K562 (cell line): ENCODE data around the gene TXNIP. TPM values are rescaled to one million over a fixed set of nuclear protein-coding genes. Genes with fewer than 3 reads are reported as not detected.

Experiments used
- ATAC-seq: fragments of 200-7000 bp; cut with Tn5 transposase; 3 replicates; pipeline ENCODE4 v1.9.1; 2020; ENCODE audit warnings: moderate library complexity
- BruUV-seq: library from RNA; stranded (reverse); fragments of 400-500 nt; replicated peaks from 2 replicates; lab custom pipeline; 2021; lab: Mats Ljungman, UMichigan
- CTCF ChIA-PET: fragments of 300-600 bp; formaldehyde crosslinking; extraction: SDS; loops from one replicate; lab custom pipeline; 2021; ENCODE audit warnings: low intra/inter-chr PET ratio; lab: Yijun Ruan, JAX
- POLR2A ChIA-PET: fragments of 300-600, 350-650 bp; sonication (Branson Sonifier 250); formaldehyde crosslinking; extraction: SDS; loops from one replicate; lab custom pipeline; 2021; ENCODE audit warnings: antibody characterized with exemption, inconsistent platforms; lab: Yijun Ruan, JAX
- DNase-seq, 4 experiments: peaks; one replicate each; pipeline versions ENCODE4 v3.0.0 to v3.0.0-alpha.2; 2011 to 2018; ENCODE audit warnings: low spot score in 3 of 4, mixed read lengths in 3 of 4; ENCODE audit errors: extremely low read depth in 1 of 4
- FAIRE-seq: peaks from 2 replicates; lab custom pipeline; 2011; peaks lifted over from hg19 to GRCh38; lab: Jason Lieb, UNC
- H2AFZ ChIP-seq: 2 replicates; pipeline ENCODE4 v1.6.0; 2011; ENCODE audit warnings: low read depth, low read length, control low read depth, inconsistent platforms
- H3K27ac ChIP-seq: fragments of 200-600 bp; 3 replicates; pipeline ENCODE4 v1.8.0; 2011; ENCODE audit warnings: low read depth, mild to moderate bottlenecking, control low read depth, inconsistent platforms, low read length, moderate library complexity, mixed read lengths; ENCODE audit errors: extremely low read depth
- H3K27me3 ChIP-seq, 2 experiments: fragments of 300-600 bp in 1 of 2; 2 replicates in 1 of 2; 3 replicates in 1 of 2; pipeline versions ENCODE4 v1.6.0 to v1.8.0; 2011; ENCODE audit warnings: inconsistent platforms in 2 of 2, low read length in 2 of 2, mild to moderate bottlenecking in 1 of 2, mixed read lengths in 1 of 2, moderate library complexity in 1 of 2; ENCODE audit not compliant: control insufficient read depth in 2 of 2, insufficient read depth in 2 of 2
- H3K36me3 ChIP-seq: fragments of 300-600 bp; 3 replicates; pipeline ENCODE4 v1.8.0; 2011; ENCODE audit warnings: mild to moderate bottlenecking, low read length, inconsistent platforms; ENCODE audit not compliant: control insufficient read depth, insufficient read depth
- H3K4me1 ChIP-seq, 2 experiments: fragments of 200-600 bp in 1 of 2; replicated peaks in 1 of 2; 2 replicates in 1 of 2; 3 replicates in 1 of 2; pipeline versions ENCODE4 v1.5.1 to v1.8.0; 2011; ENCODE audit warnings: inconsistent platforms in 2 of 2, low read length in 2 of 2, mild to moderate bottlenecking in 1 of 2, mixed read lengths in 1 of 2, moderate library complexity in 1 of 2; ENCODE audit not compliant: control insufficient read depth in 2 of 2, insufficient read depth in 2 of 2
- H3K4me2 ChIP-seq: 2 replicates; pipeline ENCODE4 v1.6.1; 2011; ENCODE audit warnings: low read length, control low read depth, inconsistent platforms, mixed read lengths; ENCODE audit not compliant: insufficient read depth
- H3K4me3 ChIP-seq: fragments of 200-600 bp; sonication (generic), shearing (Covaris generic); 2 replicates; pipeline ENCODE4 v1.5.1; 2016; ENCODE audit warnings: control low read depth, inconsistent platforms
- H3K79me2 ChIP-seq: fragments of 200-600 bp; 3 replicates; pipeline ENCODE4 v1.8.0; 2011; ENCODE audit warnings: low read length, inconsistent platforms; ENCODE audit not compliant: control insufficient read depth, insufficient read depth
- H3K9ac ChIP-seq, 2 experiments: 2 replicates each; pipeline versions ENCODE4 v1.6.0 to v1.6.1; 2011; ENCODE audit warnings: low read depth in 2 of 2, low read length in 2 of 2, control low read depth in 1 of 2, inconsistent platforms in 1 of 2, mild to moderate bottlenecking in 1 of 2, mixed read lengths in 1 of 2; ENCODE audit not compliant: insufficient read depth in 1 of 2
- H3K9me1 ChIP-seq: one replicate; pipeline ENCODE4 v1.6.0; 2011; ENCODE audit warnings: inconsistent platforms, mild to moderate bottlenecking, low read length, moderate library complexity; ENCODE audit not compliant: control insufficient read depth, insufficient read depth
- H3K9me3 ChIP-seq: replicated peaks from 2 replicates; pipeline ENCODE4 v1.5.1; 2011; ENCODE audit warnings: low read depth, low read length, inconsistent platforms; ENCODE audit not compliant: control insufficient read depth, insufficient read depth
- H4K20me1 ChIP-seq: replicated peaks from 2 replicates; pipeline ENCODE4 v1.6.1; 2011; ENCODE audit warnings: low read length, inconsistent platforms, mixed read lengths; ENCODE audit not compliant: control insufficient read depth, insufficient read depth
- HDAC1 ChIP-seq, 2 experiments: fragments of 450-650 bp; IDR thresholded peaks; 2 replicates each; pipeline ENCODE4 v1.6.1; 2016 to 2017; ENCODE audit warnings: inconsistent platforms in 1 of 2, mild to moderate bottlenecking in 1 of 2, moderate library complexity in 1 of 2
- SRSF1 ChIP-seq: fragments of 200-400 bp; formaldehyde crosslinking; IDR thresholded peaks from 2 replicates; pipeline ENCODE4 v1.6.1; 2017; ENCODE audit warnings: mild to moderate bottlenecking, low read depth, low read length, moderate library complexity
- ZNF408 ChIP-seq: fragments of 250-450 bp; sonication (Bioruptor Pico); IDR thresholded peaks from 2 replicates; pipeline ENCODE4 v1.4.0; 2020; ENCODE audit warnings: low read depth, mild to moderate bottlenecking, moderate library complexity
- WGBS: fragments of 100-300 bp; shearing (Covaris generic); methylation state at CpG from one replicate; pipeline ENCODE4 v1.1.6; 2016; ENCODE audit warnings: low coverage, mixed read lengths; ENCODE audit not compliant: insufficient coverage; ENCODE audit errors: missing lambda C conversion rate; 5-methylcytosine and 5-hydroxymethylcytosine counted together
- in situ Hi-C: fragments of 300-500 bp; cut with MboI; formaldehyde crosslinking; loops from 4 replicates; pipeline ENCODE4 v1.15.0; 2018; ENCODE audit warnings: inconsistent platforms, mixed read lengths
- intact Hi-C: fragments of 100-400 bp; cut with micrococcal nuclease; formaldehyde crosslinking; loops from 2 replicates; pipeline ENCODE4 v1.14.2; 2022
- polyA plus RNA-seq, 8 experiments: library from polyadenylated mRNA; depleted of rRNA in 4 of 8; stranded (reverse) in 5 of 8; unstranded in 3 of 8; fragments of >200 nt; fragmentation: Nextera tagmentation in 2 of 8; fragmentation: Illumina TruSeq in 1 of 8; extraction: Ambion mirVana in 2 of 8; extraction: Trizol in 1 of 8; gene quantifications; 2 replicates each; pipeline versions ENCODE4 v1.2.1 to v1.2.3, GENCODE V29; 2011 to 2014; ENCODE audit warnings: inconsistent platforms in 1 of 8, missing spikeins in 1 of 8
- total RNA-seq, 7 experiments: library from RNA; depleted of rRNA in 6 of 7; stranded (reverse); fragments of >200 nt in 6 of 7; fragmentation: Illumina TruSeq in 2 of 7; extraction: Trizol in 2 of 7; gene quantifications; 2 replicates each; pipeline versions ENCODE4 v1.2.1 to v1.2.3, GENCODE V29; 2011 to 2021; ENCODE audit warnings: low replicate concordance in 1 of 7
- TF ChIP-seq, protein P1 (sequence below): sonication (generic); IDR thresholded peaks from 2 replicates; pipeline ENCODE4 v1.6.1; 2016
- TF ChIP-seq, protein P2 (sequence below): sonication (generic); formaldehyde crosslinking; IDR thresholded peaks from 2 replicates; pipeline ENCODE4 v1.8.1; 2023; ENCODE audit warnings: mild to moderate bottlenecking, missing genetic modification reagents

The TXNIP gene
- total and polyA plus RNA-seq, 9 of the 15 experiments (the other 6 are each of a cell fraction or from before 2014, with no cell fraction given): 120 to 499 (median 257) TPM

DNA sequence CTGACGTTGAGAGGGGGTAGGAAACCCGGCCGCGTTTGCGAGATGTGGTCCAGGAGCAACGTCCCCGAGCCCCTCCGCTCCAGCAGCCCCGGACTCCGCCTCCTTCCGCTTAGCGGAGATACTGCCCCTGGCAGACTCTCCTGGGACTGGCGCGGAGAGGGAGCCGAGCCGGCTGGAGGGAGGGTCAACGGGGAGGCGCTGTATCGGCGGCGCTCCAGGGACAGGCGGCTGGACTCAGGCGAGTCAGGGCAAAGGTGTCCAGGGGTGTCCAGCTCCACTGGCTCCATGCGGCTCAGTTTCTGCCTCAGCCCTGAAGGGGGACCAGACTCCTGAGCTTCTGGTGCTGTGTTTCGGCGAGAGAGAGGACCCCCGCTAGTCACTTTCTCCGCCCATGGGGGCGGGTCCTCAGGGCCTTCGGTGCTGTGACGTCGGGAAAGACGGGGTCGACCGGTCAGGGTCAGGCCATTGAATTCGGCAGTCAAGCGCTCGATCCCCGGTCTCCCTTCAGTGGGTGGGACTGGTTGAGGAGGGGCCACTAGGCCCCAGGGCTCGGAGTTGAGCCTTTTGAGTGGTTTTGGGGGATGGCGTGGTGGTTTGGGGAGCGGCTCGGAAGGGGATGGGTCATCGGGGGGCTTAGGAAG lies 35.8 kb downstream of the TXNIP start:
- Histone ChIP-seq H3K79me2 (peaks cover 37% of the 10 kb centered on the region), H3K36me3 (no peaks in the 10 kb centered on the region), H3K4me3 (no peak overlapping the region), H3K27ac (no peak overlapping the region), H4K20me1 (no peaks in the 10 kb centered on the region), H2AFZ (no peak overlapping the region), H3K9ac (no peak overlapping the region), H3K9me3 (no peaks in the 10 kb centered on the region), H3K9me1 (no peaks in the 10 kb centered on the region), H3K4me2 (no peak overlapping the region), H3K4me1 (peaks cover 34 to 39% of the 10 kb centered on the region in 2 experiments; a peak in 4 of 5 replicates), H3K27me3 (no peaks in the 10 kb centered on the region; a peak in 1 of 5 replicates)
- FAIRE-seq: no peak
- ChIA-PET CTCF (no interaction called here), POLR2A (no interaction called here)
- ATAC-seq: no peak
- in situ Hi-C loops (no loop called here), intact Hi-C loops (no loop called here)
- no peak for DNase-seq
- no peak for TF ChIP-seq ZNF408 (CRISPR knock-in tag)
- TF ChIP-seq HDAC1 (IDR thresholded peaks at IDR 0.05): no peak
- no peak for TF ChIP-seq SRSF1
- TF ChIP-seq, protein P1, sequence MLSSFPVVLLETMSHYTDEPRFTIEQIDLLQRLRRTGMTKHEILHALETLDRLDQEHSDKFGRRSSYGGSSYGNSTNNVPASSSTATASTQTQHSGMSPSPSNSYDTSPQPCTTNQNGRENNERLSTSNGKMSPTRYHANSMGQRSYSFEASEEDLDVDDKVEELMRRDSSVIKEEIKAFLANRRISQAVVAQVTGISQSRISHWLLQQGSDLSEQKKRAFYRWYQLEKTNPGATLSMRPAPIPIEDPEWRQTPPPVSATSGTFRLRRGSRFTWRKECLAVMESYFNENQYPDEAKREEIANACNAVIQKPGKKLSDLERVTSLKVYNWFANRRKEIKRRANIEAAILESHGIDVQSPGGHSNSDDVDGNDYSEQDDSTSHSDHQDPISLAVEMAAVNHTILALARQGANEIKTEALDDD: no peak
- TF ChIP-seq, protein P2, sequence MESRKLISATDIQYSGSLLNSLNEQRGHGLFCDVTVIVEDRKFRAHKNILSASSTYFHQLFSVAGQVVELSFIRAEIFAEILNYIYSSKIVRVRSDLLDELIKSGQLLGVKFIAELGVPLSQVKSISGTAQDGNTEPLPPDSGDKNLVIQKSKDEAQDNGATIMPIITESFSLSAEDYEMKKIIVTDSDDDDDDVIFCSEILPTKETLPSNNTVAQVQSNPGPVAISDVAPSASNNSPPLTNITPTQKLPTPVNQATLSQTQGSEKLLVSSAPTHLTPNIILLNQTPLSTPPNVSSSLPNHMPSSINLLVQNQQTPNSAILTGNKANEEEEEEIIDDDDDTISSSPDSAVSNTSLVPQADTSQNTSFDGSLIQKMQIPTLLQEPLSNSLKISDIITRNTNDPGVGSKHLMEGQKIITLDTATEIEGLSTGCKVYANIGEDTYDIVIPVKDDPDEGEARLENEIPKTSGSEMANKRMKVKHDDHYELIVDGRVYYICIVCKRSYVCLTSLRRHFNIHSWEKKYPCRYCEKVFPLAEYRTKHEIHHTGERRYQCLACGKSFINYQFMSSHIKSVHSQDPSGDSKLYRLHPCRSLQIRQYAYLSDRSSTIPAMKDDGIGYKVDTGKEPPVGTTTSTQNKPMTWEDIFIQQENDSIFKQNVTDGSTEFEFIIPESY (CRISPR knock-in tag): peak; percentile 61
- no TSS peak for BruUV-seq
- WGBS: 83% methylated on average over 22 of the region's 44 CpGs
